ENCODE data around the gene N4BP2L2. TPM values are rescaled to one million over a fixed set of nuclear protein-coding genes. Genes with fewer than 3 reads are reported as not detected.
A peak's percentile ranks its signal among the peaks of the same experiment; 100 is the strongest.

The N4BP2L2 gene
- total and polyA plus RNA-seq, 2 of the 13 experiments (the other 11 are each of a cell fraction or from before 2014, with no cell fraction given), result 58.9 to 81.2 TPM

GRCh38 chr13:32446220-32446619, 92.4 kb downstream of the N4BP2L2 start (continued):
- TF ChIP-seq ZNF777 (CRISPR knock-in tag; IDR thresholded peaks at IDR 0.05), result no peak
- no peak for TF ChIP-seq KLF9 (CRISPR knock-in tag; IDR thresholded peaks at IDR 0.05; ENCODE audit: low read depth)
- no peak for TF ChIP-seq SMAD9 (CRISPR knock-in tag; IDR thresholded peaks at IDR 0.05)
- no peak for TF ChIP-seq TBP (CRISPR knock-in tag; IDR thresholded peaks at IDR 0.05)
- TF ChIP-seq, protein P1, sequence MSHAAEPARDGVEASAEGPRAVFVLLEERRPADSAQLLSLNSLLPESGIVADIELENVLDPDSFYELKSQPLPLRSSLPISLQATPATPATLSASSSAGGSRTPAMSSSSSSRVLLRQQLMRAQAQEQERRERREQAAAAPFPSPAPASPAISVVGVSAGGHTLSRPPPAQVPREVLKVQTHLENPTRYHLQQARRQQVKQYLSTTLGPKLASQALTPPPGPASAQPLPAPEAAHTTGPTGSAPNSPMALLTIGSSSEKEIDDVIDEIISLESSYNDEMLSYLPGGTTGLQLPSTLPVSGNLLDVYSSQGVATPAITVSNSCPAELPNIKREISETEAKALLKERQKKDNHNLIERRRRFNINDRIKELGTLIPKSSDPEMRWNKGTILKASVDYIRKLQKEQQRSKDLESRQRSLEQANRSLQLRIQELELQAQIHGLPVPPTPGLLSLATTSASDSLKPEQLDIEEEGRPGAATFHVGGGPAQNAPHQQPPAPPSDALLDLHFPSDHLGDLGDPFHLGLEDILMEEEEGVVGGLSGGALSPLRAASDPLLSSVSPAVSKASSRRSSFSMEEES (CRISPR knock-in tag; IDR thresholded peaks at IDR 0.05), result no peak
- TF ChIP-seq ZFP36L1 (CRISPR knock-in tag; IDR thresholded peaks at IDR 0.05), result no peak
- TF ChIP-seq ZNF652 (CRISPR knock-in tag; IDR thresholded peaks at IDR 0.05; ENCODE audit: borderline replicate concordance, low read depth), result no peak
- TF ChIP-seq, protein P2, sequence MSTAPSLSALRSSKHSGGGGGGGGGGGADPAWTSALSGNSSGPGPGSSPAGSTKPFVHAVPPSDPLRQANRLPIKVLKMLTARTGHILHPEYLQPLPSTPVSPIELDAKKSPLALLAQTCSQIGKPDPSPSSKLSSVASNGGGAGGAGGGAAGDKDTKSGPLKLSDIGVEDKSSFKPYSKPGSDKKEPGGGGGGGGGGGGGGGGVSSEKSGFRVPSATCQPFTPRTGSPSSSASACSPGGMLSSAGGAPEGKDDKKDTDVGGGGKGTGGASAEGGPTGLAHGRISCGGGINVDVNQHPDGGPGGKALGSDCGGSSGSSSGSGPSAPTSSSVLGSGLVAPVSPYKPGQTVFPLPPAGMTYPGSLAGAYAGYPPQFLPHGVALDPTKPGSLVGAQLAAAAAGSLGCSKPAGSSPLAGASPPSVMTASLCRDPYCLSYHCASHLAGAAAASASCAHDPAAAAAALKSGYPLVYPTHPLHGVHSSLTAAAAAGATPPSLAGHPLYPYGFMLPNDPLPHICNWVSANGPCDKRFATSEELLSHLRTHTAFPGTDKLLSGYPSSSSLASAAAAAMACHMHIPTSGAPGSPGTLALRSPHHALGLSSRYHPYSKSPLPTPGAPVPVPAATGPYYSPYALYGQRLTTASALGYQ (CRISPR knock-in tag; IDR thresholded peaks at IDR 0.05), result no peak
- TF ChIP-seq ZMYM4 (CRISPR knock-in tag; IDR thresholded peaks at IDR 0.05), result peak; percentile 55; the same call in 1 of the 2 replicates
- no peak for TF ChIP-seq ZNF33B (CRISPR knock-in tag; IDR thresholded peaks at IDR 0.05)
- TF ChIP-seq NFE2L2 (IDR thresholded peaks at IDR 0.05; ENCODE audit: low read length), result no peak
- no peak for TF ChIP-seq MEIS1 (CRISPR knock-in tag; IDR thresholded peaks at IDR 0.05; ENCODE audit: borderline replicate concordance)
- TF ChIP-seq ZNF770 (CRISPR knock-in tag; IDR thresholded peaks at IDR 0.05), result no peak
- no peak for TF ChIP-seq PTBP1 (IDR thresholded peaks at IDR 0.05; ENCODE audit: low read depth, low read length, poor library complexity, severe bottlenecking)
- TF ChIP-seq GLI4 (CRISPR knock-in tag; IDR thresholded peaks at IDR 0.05; ENCODE audit: borderline replicate concordance), result no peak
- no peak for TF ChIP-seq DMAP1 (CRISPR knock-in tag; IDR thresholded peaks at IDR 0.05)
- no peak for TF ChIP-seq KLF15 (CRISPR knock-in tag; IDR thresholded peaks at IDR 0.05; ENCODE audit: borderline replicate concordance)
- TF ChIP-seq, protein P3, sequence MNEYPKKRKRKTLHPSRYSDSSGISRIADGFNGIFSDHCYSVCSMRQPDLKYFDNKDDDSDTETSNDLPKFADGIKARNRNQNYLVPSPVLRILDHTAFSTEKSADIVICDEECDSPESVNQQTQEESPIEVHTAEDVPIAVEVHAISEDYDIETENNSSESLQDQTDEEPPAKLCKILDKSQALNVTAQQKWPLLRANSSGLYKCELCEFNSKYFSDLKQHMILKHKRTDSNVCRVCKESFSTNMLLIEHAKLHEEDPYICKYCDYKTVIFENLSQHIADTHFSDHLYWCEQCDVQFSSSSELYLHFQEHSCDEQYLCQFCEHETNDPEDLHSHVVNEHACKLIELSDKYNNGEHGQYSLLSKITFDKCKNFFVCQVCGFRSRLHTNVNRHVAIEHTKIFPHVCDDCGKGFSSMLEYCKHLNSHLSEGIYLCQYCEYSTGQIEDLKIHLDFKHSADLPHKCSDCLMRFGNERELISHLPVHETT (CRISPR knock-in tag; conservative IDR thresholded peaks at IDR 0.05), result no peak
- TF ChIP-seq EEA1 (CRISPR knock-in tag; IDR thresholded peaks at IDR 0.05; ENCODE audit: borderline replicate concordance), result no peak
- no peak for TF ChIP-seq ZBTB49 (CRISPR knock-in tag; IDR thresholded peaks at IDR 0.05; ENCODE audit: borderline replicate concordance)
